H1 (cell line): ENCODE measurements around the gene DVL1. TPM values are rescaled to one million over a fixed set of nuclear protein-coding genes. Genes with fewer than 3 reads are reported as not detected.

Source experiments
- CTCF ChIA-PET: fragments of 300-600 bp; sonication (Branson Sonifier 250); formaldehyde crosslinking; loops from one replicate; lab custom pipeline; 2021; ENCODE audit not compliant: partially characterized antibody; lab: Charles Lee
- POLR2A ChIA-PET: fragments of 300-600 bp; sonication (Branson Sonifier 250); formaldehyde crosslinking; loops from one replicate; lab custom pipeline; 2021; ENCODE audit warnings: inconsistent platforms; ENCODE audit not compliant: partially characterized antibody; lab: Charles Lee
- DNase-seq, 2 experiments: peaks; one replicate each; pipeline versions ENCODE4 v3.0.0 to v3.0.0-alpha.2; 2010 to 2022; ENCODE audit warnings: low spot score in 2 of 2, low read depth in 1 of 2, mixed read lengths in 1 of 2
- FAIRE-seq: peaks from 2 replicates; lab custom pipeline; 2011; peaks lifted over from hg19 to GRCh38; lab: Jason Lieb, UNC
- H2AFZ ChIP-seq: 2 replicates; pipeline ENCODE4 v1.8.1; 2012; ENCODE audit warnings: low read length, inconsistent platforms
- H2AK5ac ChIP-seq: 2 replicates; pipeline ENCODE4 v1.6.1; 2013; ENCODE audit warnings: low read depth, low read length
- H2BK120ac ChIP-seq: replicated peaks from 2 replicates; pipeline ENCODE3; 2013; ENCODE audit warnings: low read depth, low read length, inconsistent platforms
- H2BK12ac ChIP-seq: 2 replicates; pipeline ENCODE4 v1.6.1; 2013; ENCODE audit warnings: low read depth, low read length
- H2BK15ac ChIP-seq: 2 replicates; pipeline ENCODE4 v1.6.1; 2013; ENCODE audit warnings: low read length
- H2BK20ac ChIP-seq: 2 replicates; pipeline ENCODE4 v1.6.1; 2013; ENCODE audit warnings: low read length
- H2BK5ac ChIP-seq: 2 replicates; pipeline ENCODE4 v1.6.1; 2013; ENCODE audit warnings: low read depth, low read length
- H3K14ac ChIP-seq: 2 replicates; pipeline ENCODE4 v1.6.1; 2013; ENCODE audit warnings: inconsistent platforms; ENCODE audit not compliant: insufficient read length
- H3K18ac ChIP-seq: 2 replicates; pipeline ENCODE4 v1.6.1; 2013; ENCODE audit warnings: low read length; ENCODE audit errors: extremely low read depth
- H3K23ac ChIP-seq: 2 replicates; pipeline ENCODE4 v1.6.1; 2013; ENCODE audit warnings: inconsistent platforms; ENCODE audit not compliant: insufficient read length
- H3K23me2 ChIP-seq: 2 replicates; pipeline ENCODE4 v1.6.1; 2013; ENCODE audit warnings: low read depth, low read length
- H3K27ac ChIP-seq: 2 replicates; pipeline ENCODE4 v1.6.1; 2011; ENCODE audit warnings: low read depth, low read length, inconsistent platforms
- H3K27me3 ChIP-seq, 4 experiments: replicated peaks in 1 of 4; 1 replicate in 1 of 4; 2 replicates in 3 of 4; pipeline versions ENCODE4 v1.6.1 to v1.8.1; 2011 to 2013; ENCODE audit warnings: low read length in 3 of 4, mild to moderate bottlenecking in 3 of 4, inconsistent platforms in 2 of 4, mixed read lengths in 2 of 4, moderate library complexity in 1 of 4; ENCODE audit not compliant: control insufficient read depth in 3 of 4, insufficient read depth in 3 of 4; ENCODE audit errors: extremely low read depth in 1 of 4
- H3K36me3 ChIP-seq, 4 experiments: 2 replicates each; pipeline versions ENCODE4 v1.6.1 to v1.8.1; 2011 to 2013; ENCODE audit warnings: mild to moderate bottlenecking in 4 of 4, low read length in 3 of 4, moderate library complexity in 2 of 4, control low read depth in 1 of 4, inconsistent platforms in 1 of 4; ENCODE audit not compliant: insufficient read depth in 4 of 4, control insufficient read depth in 2 of 4
- H3K4ac ChIP-seq: replicated peaks from 2 replicates; pipeline ENCODE3; 2013; ENCODE audit warnings: low read length, low read depth, mixed read lengths, inconsistent platforms; ENCODE audit not compliant: insufficient read length
- H3K4me1 ChIP-seq, 4 experiments: replicated peaks in 1 of 4; 1 replicate in 1 of 4; 2 replicates in 3 of 4; pipeline versions ENCODE4 v1.6.1 to v1.8.1; 2011 to 2013; ENCODE audit warnings: low read length in 3 of 4, inconsistent platforms in 2 of 4, mixed read lengths in 1 of 4; ENCODE audit not compliant: insufficient read depth in 4 of 4, control insufficient read depth in 3 of 4
- H3K4me2 ChIP-seq, 2 experiments: 2 replicates each; pipeline versions ENCODE4 v1.6.1 to v1.8.1; 2011 to 2013; ENCODE audit warnings: low read depth in 2 of 2, low read length in 2 of 2, control low read depth in 1 of 2, inconsistent platforms in 1 of 2, mild to moderate bottlenecking in 1 of 2; ENCODE audit not compliant: insufficient read depth in 1 of 2
- H3K4me3 ChIP-seq, 4 experiments: fragments of 200-600, 300-600 bp in 1 of 4; sonication (generic), shearing (Covaris generic), sonication (Bioruptor Twin) in 1 of 4; 2 replicates each; pipeline versions ENCODE4 v1.5.1 to v1.8.1; 2011 to 2016; ENCODE audit warnings: low read length in 4 of 4, low read depth in 3 of 4, control low read depth in 2 of 4, inconsistent platforms in 2 of 4, mild to moderate bottlenecking in 2 of 4, mixed read lengths in 1 of 4, moderate library complexity in 1 of 4; ENCODE audit not compliant: insufficient read depth in 2 of 4; ENCODE audit errors: extremely low read depth in 1 of 4
- H3K56ac ChIP-seq: replicated peaks from 2 replicates; pipeline ENCODE3; 2013; ENCODE audit warnings: low read depth, mild to moderate bottlenecking, mixed read lengths, low read length, inconsistent platforms; ENCODE audit not compliant: insufficient read length
- H3K79me1 ChIP-seq: 2 replicates; pipeline ENCODE4 v1.6.1; 2013; ENCODE audit warnings: low read depth, low read length, control low read depth
- H3K79me2 ChIP-seq, 2 experiments: 2 replicates each; pipeline versions ENCODE4 v1.6.1 to v1.8.1; 2012 to 2013; ENCODE audit warnings: low read length in 2 of 2, mild to moderate bottlenecking in 2 of 2, inconsistent platforms in 1 of 2; ENCODE audit not compliant: insufficient read depth in 2 of 2, control insufficient read depth in 1 of 2
- H3K9ac ChIP-seq, 4 experiments: replicated peaks in 1 of 4; 1 replicate in 1 of 4; 2 replicates in 3 of 4; pipeline versions ENCODE4 v1.6.1 to v1.8.1; 2011 to 2013; ENCODE audit warnings: low read depth in 3 of 4, low read length in 3 of 4, control low read depth in 2 of 4, mild to moderate bottlenecking in 2 of 4, moderate library complexity in 2 of 4, inconsistent platforms in 1 of 4; ENCODE audit errors: extremely low read depth in 1 of 4
- H3K9me3 ChIP-seq, 2 experiments: 2 replicates each; pipeline versions ENCODE4 v1.6.1 to v1.8.1; 2012 to 2013; ENCODE audit warnings: mild to moderate bottlenecking in 2 of 2, moderate library complexity in 2 of 2, control low read depth in 1 of 2, inconsistent platforms in 1 of 2, low read depth in 1 of 2, low read length in 1 of 2, mixed read lengths in 1 of 2; ENCODE audit not compliant: insufficient read depth in 2 of 2
- H4K20me1 ChIP-seq, 2 experiments: replicated peaks in 1 of 2; 2 replicates each; pipeline versions ENCODE3 to v1.8.1; 2011 to 2013; ENCODE audit warnings: inconsistent platforms in 2 of 2, low read length in 2 of 2, mild to moderate bottlenecking in 1 of 2; ENCODE audit not compliant: insufficient read depth in 2 of 2, control insufficient read depth in 1 of 2
- H4K5ac ChIP-seq: 2 replicates; pipeline ENCODE4 v1.6.1; 2013; ENCODE audit warnings: low read length, low read depth, mixed read lengths, inconsistent platforms; ENCODE audit not compliant: insufficient read length
- H4K8ac ChIP-seq: 2 replicates; pipeline ENCODE4 v1.8.0; 2013; ENCODE audit warnings: mild to moderate bottlenecking, moderate library complexity, low read length, inconsistent platforms; ENCODE audit not compliant: insufficient read depth; ENCODE audit errors: extremely low read depth
- H4K91ac ChIP-seq: replicated peaks from 2 replicates; pipeline ENCODE3; 2013; ENCODE audit warnings: low read length, mixed read lengths, inconsistent platforms; ENCODE audit not compliant: insufficient read length
- BRCA1 ChIP-seq: IDR thresholded peaks from 2 replicates; pipeline ENCODE4 v1.6.1; 2012; ENCODE audit warnings: low read depth, low read length, improper control_type of control experiment
- HDAC6 ChIP-seq: IDR thresholded peaks from one replicate; pipeline ENCODE4 v1.7.1; 2012; ENCODE audit warnings: low read depth, mild to moderate bottlenecking, inconsistent platforms, low read length, moderate library complexity
- NANOG ChIP-seq: IDR thresholded peaks from 2 replicates; pipeline ENCODE4 v1.6.1; 2011; ENCODE audit warnings: low read length, low read depth, mild to moderate bottlenecking, inconsistent platforms; ENCODE audit not compliant: insufficient read depth, poor library complexity, severe bottlenecking
- POLR2A ChIP-seq, 2 experiments: IDR thresholded peaks; 1 replicate in 1 of 2; 2 replicates in 1 of 2; pipeline ENCODE4 v1.6.1; 2011; ENCODE audit warnings: low read depth in 2 of 2, low read length in 2 of 2, mild to moderate bottlenecking in 2 of 2; ENCODE audit errors: control extremely low read depth in 1 of 2
- RFX5 ChIP-seq: IDR thresholded peaks from 2 replicates; pipeline ENCODE4 v1.6.1; 2011; ENCODE audit warnings: low read depth, low read length, improper control_type of control experiment, borderline replicate concordance
- TCF12 ChIP-seq: IDR thresholded peaks from 2 replicates; pipeline ENCODE4 v1.6.1; 2011; ENCODE audit warnings: low read depth, mild to moderate bottlenecking, low read length
- WGBS, 2 experiments: shearing (Covaris generic) in 1 of 2; methylation state at CpG; one replicate each; pipeline versions ENCODE4 v1.1.6 to v1.1.7; 2013 to 2015; ENCODE audit warnings: low lambda C conversion rate in 2 of 2, mixed read lengths in 2 of 2, inconsistent platforms in 1 of 2, low coverage in 1 of 2, missing lambda C conversion rate in 1 of 2; ENCODE audit not compliant: insufficient replicate concordance in 2 of 2, insufficient coverage in 1 of 2, insufficient read length in 1 of 2; ENCODE audit errors: extremely low coverage in 1 of 2, missing lambda C conversion rate in 1 of 2; 5-methylcytosine and 5-hydroxymethylcytosine counted together
- polyA plus RNA-seq, 7 experiments: library from polyadenylated mRNA; depleted of rRNA in 3 of 7; stranded (reverse) in 5 of 7; unstranded in 2 of 7; fragments of >200 nt in 5 of 7; fragments of 200-250 nt in 2 of 7; gene quantifications; 1 replicate in 5 of 7; 2 replicates in 1 of 7; 4 replicates in 1 of 7; pipeline versions ENCODE4 v1.2.1 to v1.2.3, GENCODE V29; 2011 to 2013; ENCODE audit warnings: missing spikeins in 2 of 7, mixed read lengths in 2 of 7
- total RNA-seq: library from RNA; stranded (reverse); fragmentation: NEBNext Ultra II Directional; extraction: Animal tissue kit (Norgen Biotek cat#: 25700); gene quantifications from 2 replicates; pipeline ENCODE4 v1.2.1, GENCODE V29; 2021
- TF ChIP-seq, protein P1 (sequence below): IDR thresholded peaks from 2 replicates; pipeline ENCODE4 v1.6.1; 2011; ENCODE audit warnings: low read length, improper control_type of control experiment

DVL1 gene
- total and polyA plus RNA-seq, 2 of the 8 experiments (the other 6 are each of a cell fraction or from before 2014, with no cell fraction given) = 39.4 to 58.9 TPM

- no peak for DNase-seq
- Histone ChIP-seq H3K9ac (no peak overlapping the region), H3K18ac (no peak overlapping the region), H3K4me3 (no peak overlapping the region), H3K14ac (no peak overlapping the region), H3K79me2 (no peaks in the 10 kb centered on the region), H3K23me2 (peaks cover 17% of the 10 kb centered on the region), H2BK15ac (no peak overlapping the region), H2AFZ (no peak overlapping the region), H3K9me3 (peaks cover 12 to 18% of the 10 kb centered on the region in 2 experiments; a peak in 3 of 4 replicates), H4K91ac (no peak overlapping the region), H2BK120ac (no peak overlapping the region), H3K4me1 (peaks cover 0 to 9% (median 3%) of the 10 kb centered on the region in 4 experiments; a peak in 4 of 7 replicates), H2BK20ac (no peak overlapping the region), H4K5ac (no peak overlapping the region), H3K27me3 (no peaks in the 10 kb centered on the region; a peak in 4 of 7 replicates), H3K4ac (no peak overlapping the region), H3K23ac (no peak overlapping the region), H3K4me2 (no peak overlapping the region), H4K20me1 (peaks cover 0 to 9% of the 10 kb centered on the region in 2 experiments), H2BK5ac (no peak overlapping the region), H3K79me1 (no peaks in the 10 kb centered on the region), H3K36me3 (no peaks in the 10 kb centered on the region; a peak in 1 of 8 replicates), H3K56ac (no peak overlapping the region), H4K8ac (no peak overlapping the region), H3K27ac (no peak overlapping the region), H2BK12ac (no peak overlapping the region), H2AK5ac (no peak overlapping the region)
- 80% methylated on average over 14 of the region's 14 CpGs; no CpG with 5 or more reads in 1 of the 2 experiments for WGBS, 2 experiments
- FAIRE-seq = no peak
- ChIA-PET POLR2A (interaction anchor here (2.2 kb wide), 1 partner anchor 30 kb away, joined by 4 read pairs; no protein-coding TSS in a partner anchor), CTCF (interaction anchor here (0.7 kb wide), 1 partner anchor 25 kb away, joined by 3 read pairs; no protein-coding TSS in a partner anchor)
- TF ChIP-seq HDAC6 (no peak), POLR2A (IDR thresholded peaks at IDR 0.05; ENCODE audit: control extremely low read depth in 1 of 2, low read depth in 2 of 2, low read length in 2 of 2) (no peak), NANOG (no peak), BRCA1 (no peak), TCF12 (no peak), RFX5 (no peak)
- TF ChIP-seq, protein P1, sequence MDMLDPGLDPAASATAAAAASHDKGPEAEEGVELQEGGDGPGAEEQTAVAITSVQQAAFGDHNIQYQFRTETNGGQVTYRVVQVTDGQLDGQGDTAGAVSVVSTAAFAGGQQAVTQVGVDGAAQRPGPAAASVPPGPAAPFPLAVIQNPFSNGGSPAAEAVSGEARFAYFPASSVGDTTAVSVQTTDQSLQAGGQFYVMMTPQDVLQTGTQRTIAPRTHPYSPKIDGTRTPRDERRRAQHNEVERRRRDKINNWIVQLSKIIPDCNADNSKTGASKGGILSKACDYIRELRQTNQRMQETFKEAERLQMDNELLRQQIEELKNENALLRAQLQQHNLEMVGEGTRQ = no peak
Measured at GRCh38 chr1:1364266-1364665, 15.0 kb upstream of the DVL1 start.
